GM21447 (cell line): Measurements from ENCODE around the gene RPN2.

Experiments used
- ATAC-seq: cut with Tn5 transposase; IDR thresholded peaks from one replicate; pipeline ENCODE4 v1.9.1; 2021; ENCODE audit not compliant: unreplicated experiment

The RPN2 gene

DNA sequence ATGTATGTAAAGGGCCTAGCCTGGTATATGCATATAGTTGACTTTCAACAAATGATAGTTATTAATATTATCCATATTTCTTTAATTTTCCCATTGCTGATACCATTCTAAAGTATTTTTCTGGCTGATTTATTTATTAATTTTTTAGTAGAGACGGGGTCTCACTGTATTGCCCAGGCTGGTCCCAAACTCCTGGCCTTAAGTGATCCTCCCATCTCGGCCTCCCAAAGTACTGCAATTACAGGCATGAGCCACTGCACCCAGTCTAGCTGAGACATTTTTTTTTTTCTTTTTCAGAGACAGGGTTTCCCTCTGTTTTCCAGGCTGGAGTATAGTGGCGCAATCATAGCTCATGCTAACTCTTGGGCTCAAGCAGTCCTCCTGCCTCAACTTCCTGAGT lies 30.1 kb downstream of the RPN2 start:
- ATAC-seq = no peak

- ATAC-seq = no peak
These were observed 30.7 kb downstream of the RPN2 start for GRCh38 chr20:37209661-37210314.

DNA sequence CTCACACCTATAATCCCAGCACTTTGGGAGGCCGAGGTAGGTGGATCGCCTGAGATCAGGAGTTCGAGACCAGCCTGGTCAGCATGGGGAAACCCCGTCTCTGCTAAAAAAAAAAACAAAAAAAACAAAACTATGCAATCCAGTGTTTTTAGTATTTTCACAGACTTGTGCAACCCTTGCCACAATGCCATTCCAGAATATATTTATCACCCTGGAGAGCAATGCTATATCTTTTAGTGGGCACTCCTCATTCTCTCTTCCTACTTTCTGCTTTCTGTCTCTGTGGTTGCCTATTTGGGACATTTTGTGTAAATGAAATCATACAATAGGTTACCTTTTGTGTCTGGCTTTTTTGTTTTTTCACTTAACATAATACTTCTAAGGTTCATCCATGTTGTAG lies 39.3 kb downstream of the RPN2 start:
- ATAC-seq = no peak

GRCh38 chr20:37218976-37219375 lies 39.8 kb downstream of the RPN2 start:
- ATAC-seq = no peak

DNA sequence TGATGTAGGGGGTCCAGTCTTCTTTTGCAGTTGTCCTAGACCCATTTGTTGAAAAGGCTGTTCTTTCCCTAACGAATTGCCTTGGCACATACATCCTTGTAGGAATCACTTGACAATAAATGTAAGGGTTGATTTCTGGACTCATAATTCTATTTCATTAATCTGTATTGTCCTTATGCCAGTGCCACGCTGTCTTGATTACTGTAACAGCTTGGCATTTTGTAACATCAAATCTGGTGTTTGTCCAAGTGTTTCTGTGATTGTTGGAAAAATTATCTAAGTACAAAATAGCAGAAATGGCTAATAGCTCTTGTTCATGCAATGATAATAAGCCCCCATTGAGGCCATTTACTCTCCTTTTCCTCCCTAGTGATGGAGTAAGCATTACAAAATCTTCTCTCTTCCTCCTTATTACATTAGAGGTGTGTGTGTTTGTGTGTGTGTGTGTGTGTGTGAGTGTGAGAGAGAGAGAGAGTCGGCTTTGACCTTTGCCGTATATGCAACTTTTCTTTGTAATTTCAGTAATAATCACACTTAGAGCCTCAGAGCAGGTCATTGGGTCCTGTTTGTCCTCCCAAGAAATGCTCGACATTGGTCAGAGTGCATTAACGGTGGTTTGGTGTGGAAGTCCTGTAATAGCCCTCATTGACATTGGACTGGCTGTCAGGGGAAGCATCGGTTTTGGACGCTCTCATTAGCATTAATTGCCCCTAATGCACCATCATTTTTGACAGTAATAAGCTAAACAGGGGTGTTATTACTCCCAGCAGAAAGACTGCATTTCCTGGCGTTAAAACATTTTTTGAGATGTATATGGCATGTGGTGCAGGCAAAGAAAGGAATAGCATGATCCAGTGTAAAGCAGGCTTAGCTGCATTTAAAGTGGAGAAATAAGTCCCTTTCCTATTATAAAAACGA lies 40.9 kb downstream of the RPN2 start:
- ATAC-seq = no peak

DNA sequence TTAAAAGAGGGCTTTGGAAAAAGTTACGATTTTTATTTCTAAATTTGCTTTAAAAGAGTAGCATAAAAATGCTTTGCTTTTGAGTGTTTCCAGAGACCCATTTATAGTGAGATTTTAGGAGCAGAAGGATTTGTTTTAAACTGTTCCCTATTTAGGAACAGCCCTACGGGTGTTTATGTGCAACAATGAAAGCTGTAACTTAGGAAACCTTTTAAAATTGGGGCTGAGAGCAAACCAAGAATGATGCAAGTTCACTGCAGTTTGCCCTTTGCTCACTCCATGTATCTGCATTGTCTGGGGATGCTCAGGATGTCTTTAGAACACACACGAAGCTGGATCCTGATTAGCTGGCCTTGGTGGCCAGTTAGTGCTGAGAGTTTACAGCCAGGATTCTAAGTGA lies 41.6 kb downstream of the RPN2 start:
- ATAC-seq = no peak

GRCh38 chr20:37222086-37222485 lies 43.0 kb downstream of the RPN2 start:
- ATAC-seq = no peak

DNA sequence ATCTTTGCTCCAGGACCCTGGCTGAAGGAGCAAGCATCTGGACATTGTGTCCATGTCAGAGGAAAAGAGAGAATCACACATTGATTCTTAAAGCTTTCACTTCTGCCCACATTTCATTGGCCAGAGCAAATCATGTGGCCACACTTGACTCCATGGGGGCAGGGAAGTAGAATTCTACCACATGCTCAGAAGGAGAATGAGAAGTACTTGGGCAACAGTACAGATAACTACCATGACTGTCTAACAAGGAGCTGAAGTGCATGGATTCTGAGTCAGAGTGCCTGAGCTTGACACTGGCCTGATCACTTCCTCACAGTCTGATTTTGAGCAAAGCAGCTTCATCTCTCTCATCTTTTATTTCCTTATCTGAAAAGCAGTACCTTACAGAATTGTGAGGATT lies 43.9 kb downstream of the RPN2 start:
- no peak for ATAC-seq

DNA sequence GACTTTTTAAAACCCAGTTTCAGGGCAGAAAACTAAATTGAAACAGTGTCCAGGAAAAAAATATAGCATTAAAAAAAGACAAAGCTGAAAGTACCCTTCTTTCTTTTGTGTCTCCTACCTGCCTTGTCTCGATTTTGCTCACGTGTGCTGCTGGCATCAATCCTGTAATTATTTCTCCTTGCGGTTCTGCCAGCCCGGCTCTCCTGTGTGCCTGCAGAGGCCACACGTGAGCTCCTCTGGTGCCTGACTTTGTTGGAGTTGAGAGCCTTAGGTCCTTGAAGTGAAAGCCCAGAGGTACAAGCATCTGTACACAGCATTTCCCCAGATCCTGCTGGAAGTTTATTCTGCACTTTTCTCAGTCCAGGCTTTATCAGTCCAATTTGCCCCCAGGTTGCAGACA lies 46.0 kb downstream of the RPN2 start:
- ATAC-seq = no peak

GRCh38 chr20:37226889-37227288 lies 47.8 kb downstream of the RPN2 start:
- no peak for ATAC-seq

GRCh38 chr20:37228082-37228481 lies 49.0 kb downstream of the RPN2 start:
- ATAC-seq = no peak

DNA sequence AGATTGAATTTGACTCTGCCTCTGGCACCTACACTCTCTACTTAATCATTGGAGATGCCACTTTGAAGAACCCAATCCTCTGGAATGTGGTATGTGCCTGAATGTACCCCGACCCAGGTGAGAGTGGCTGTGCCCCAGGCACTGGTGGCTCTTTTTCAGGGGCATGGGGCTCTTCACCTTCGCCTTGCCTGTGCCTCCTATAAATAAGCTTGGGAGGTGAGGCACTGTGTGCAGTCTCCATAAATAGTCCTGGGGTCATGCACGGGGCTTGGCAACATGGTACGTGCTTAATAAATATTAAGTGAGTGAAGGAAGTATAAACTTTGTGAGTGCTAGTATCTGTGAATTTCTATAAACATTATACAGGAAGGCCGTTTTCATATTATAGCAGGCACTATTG lies 49.5 kb downstream of the RPN2 start:
- ATAC-seq = no peak

DNA sequence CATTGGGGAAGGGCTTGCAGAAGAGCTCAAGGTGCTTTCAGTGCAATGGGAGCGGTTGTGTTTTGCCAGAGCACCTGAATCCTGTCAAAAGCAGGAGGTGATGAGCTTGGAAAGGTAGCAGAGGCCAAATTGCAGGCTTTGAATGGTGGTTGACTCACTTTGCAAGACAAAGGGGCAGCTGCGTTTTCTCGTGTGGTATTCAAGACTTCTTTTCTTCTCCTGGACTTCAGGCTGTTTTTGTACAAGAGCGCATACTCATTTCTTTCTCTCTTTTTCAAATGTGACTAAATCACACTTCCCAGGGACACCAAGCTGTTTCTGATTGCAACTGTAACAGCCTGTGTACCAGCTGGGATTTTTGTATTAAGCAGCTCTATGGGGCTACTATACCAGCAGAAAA lies 50.2 kb downstream of the RPN2 start:
- no peak for ATAC-seq

DNA sequence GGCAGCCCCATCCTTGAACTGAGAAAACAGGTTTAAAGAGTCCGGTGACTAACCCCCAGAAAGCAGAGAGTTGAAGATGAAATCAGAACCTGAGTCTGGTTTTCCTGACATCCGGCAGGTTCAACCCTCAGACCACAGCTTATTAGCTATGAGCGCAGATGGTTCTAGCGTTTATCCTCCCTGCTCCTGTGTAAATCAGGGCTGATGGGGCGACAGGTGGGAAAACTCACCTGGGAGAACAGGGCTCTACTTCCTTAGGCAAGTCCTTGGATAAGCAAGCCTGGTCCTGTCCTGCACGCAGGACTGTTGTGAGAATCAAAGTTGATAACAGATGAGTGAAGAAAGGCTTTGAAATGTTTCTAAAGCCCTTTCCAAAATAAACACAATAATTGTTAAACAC lies 51.1 kb downstream of the RPN2 start:
- ATAC-seq = no peak

- no peak for ATAC-seq
These were observed 53.0 kb downstream of the RPN2 start for GRCh38 chr20:37231947-37232630.

GRCh38 chr20:37233548-37234253 lies 54.6 kb downstream of the RPN2 start:
- no peak for ATAC-seq

- ATAC-seq = no peak
These were observed 55.1 kb downstream of the RPN2 start for GRCh38 chr20:37234254-37234581.

DNA sequence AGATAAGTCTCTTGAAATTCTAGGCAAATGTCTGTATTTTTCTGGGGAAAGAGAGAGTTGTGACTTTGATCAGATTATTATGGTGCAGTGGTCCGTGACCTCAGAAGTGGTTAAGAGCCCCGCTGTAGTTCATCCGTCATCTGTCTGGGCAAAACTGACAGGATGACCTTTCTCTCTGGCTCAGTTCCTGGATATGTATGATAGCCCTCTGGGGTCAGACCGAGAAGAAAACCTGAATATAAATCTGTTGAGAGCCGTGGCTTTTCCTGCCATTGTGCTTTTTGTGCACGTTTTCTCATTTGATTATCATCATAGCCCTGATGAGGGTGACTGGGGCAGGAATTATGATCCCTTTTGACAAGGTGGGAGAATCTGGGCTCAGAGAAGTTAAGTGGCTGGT lies 55.9 kb downstream of the RPN2 start:
- ATAC-seq = no peak

DNA sequence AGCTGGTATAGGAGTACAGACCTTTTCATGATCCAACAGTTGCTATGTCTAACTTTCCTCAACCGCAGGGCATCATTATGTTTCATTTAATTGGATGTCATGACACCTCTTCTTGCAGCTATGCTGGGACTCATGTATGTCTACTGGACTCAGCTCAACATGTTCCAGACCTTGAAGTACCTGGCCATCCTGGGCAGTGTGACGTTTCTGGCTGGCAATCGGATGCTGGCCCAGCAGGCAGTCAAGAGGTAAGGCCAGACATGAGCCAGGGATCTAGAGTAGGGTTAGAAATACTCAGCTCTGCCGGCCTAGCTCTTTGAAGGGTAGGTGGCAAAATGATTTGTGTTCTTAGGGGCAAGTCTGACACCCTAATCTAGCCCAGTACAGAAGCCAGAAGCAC lies 57.3 kb downstream of the RPN2 start:
- ATAC-seq = no peak

- no peak for ATAC-seq
These were observed 58.5 kb downstream of the RPN2 start for GRCh38 chr20:37237656-37238055.

- ATAC-seq = no peak
These were observed 59.3 kb downstream of the RPN2 start for GRCh38 chr20:37238426-37238825.
